Activated CD4-positive, alpha-beta memory T cell treated with anti-CD3 and anti-CD28 coated beads for 36 hours (primary cell): ENCODE measurements around the gene PLXNA2. TPM values are rescaled to one million over a fixed set of nuclear protein-coding genes. Genes with fewer than 3 reads are reported as not detected.

ENCODE experiments used
- CTCF ChIA-PET: fragments of 350-600 bp; sonication (Branson Sonifier 250); formaldehyde crosslinking; loops from one replicate; lab custom pipeline; 2021; ENCODE audit warnings: antibody characterized with exemption, inconsistent platforms; lab: Charles Lee
- POLR2A ChIA-PET: fragments of 350-600 bp; sonication (Branson Sonifier 250); formaldehyde crosslinking; loops from one replicate; lab custom pipeline; 2021; ENCODE audit warnings: antibody characterized with exemption; lab: Charles Lee
- DNase-seq: peaks from one replicate; pipeline ENCODE4 v3.0.0-alpha.2; 2020
- H3K27ac Mint-ChIP-seq: one replicate; pipeline ENCODE4 v1.8.0; 2021; ENCODE audit warnings: mixed read lengths
- H3K27me3 Mint-ChIP-seq: one replicate; pipeline ENCODE4 v1.8.0; 2021; ENCODE audit warnings: mixed read lengths
- H3K36me3 Mint-ChIP-seq: one replicate; pipeline ENCODE4 v1.8.0; 2021; ENCODE audit warnings: mixed read lengths
- H3K4me1 Mint-ChIP-seq: one replicate; pipeline ENCODE4 v1.8.0; 2021; ENCODE audit warnings: low read depth, mixed read lengths
- H3K4me3 Mint-ChIP-seq: one replicate; pipeline ENCODE4 v1.8.0; 2021; ENCODE audit warnings: mild to moderate bottlenecking, mixed read lengths
- H3K9me3 Mint-ChIP-seq: one replicate; pipeline ENCODE4 v1.8.0; 2021; ENCODE audit warnings: mixed read lengths
- intact Hi-C: fragments of 100-400 bp; cut with micrococcal nuclease; formaldehyde crosslinking; loops from one replicate; pipeline ENCODE4 v1.15.1; 2023
- total RNA-seq, 2 experiments: library from RNA; stranded (reverse); gene quantifications; one replicate each; pipeline ENCODE4 v1.2.3, GENCODE V29; 2021

The PLXNA2 gene
- total RNA-seq, 2 experiments from 2014 or later: 0.29 to 0.34 TPM

DNA sequence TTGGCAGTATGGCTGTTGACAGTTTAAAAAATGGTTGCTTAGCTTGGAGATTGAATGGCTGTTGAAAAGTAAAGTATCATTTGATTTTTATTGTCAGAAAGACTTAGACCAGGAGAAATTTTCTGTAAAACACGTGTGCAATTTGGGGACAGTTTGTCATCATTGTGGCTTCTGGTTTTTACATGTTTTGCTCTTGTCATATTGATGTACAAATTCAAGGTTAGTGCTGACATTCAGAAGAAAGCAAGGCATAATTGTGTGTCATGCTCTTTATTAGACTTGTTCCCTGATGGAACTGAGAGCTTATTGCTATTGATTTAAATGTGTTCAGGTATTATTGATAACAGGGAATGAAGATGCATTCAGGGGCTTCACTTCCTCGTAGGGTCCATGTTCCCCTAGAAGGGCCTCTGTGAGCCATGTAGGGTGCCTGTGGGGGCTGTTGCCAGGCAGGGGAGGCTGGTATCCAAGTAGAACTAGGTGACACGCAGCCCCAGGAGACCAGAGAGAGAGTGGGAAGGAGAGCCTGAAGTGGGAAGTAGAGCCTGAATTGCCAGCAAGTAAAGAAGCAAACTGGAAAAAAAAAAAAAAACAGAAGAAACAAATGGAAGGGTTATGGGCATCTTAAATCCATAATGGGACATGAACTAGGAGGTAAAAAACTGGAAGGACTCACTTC is 32.7 kb upstream of the PLXNA2 start:
- H3K27me3 Mint-ChIP-seq: peaks cover 17% of the 10 kb centered on the region
- H3K27ac Mint-ChIP-seq: no peak overlapping the region
- intact Hi-C loops: no loop called here

DNA sequence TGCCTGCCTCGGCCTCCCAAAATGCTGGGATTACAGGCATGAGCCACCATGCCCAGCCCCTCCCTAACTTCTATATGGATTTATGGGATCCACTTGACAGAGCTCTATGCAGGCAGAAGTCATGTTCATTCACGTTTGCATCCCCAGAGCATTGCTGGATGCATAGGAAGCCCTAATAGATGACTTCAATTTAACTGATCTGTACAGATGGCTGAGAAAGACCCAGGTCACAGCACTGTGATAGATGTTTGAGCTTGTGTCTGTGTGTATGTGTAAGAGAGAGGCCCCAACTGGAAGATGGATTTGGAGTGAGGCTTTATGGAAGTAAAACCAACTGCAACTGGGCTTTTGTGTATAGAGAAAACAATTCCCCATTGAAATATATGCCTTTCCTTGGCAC is 30.9 kb upstream of the PLXNA2 start:
- CTCF ChIA-PET: no interaction called here
- intact Hi-C loops: no loop called here
- Mint-ChIP-seq H3K4me1 (no peaks in the 10 kb centered on the region), H3K27ac (no peak overlapping the region), H3K36me3 (no peaks in the 10 kb centered on the region), H3K9me3 (no peaks in the 10 kb centered on the region), H3K27me3 (peaks cover 25% of the 10 kb centered on the region), H3K4me3 (no peak overlapping the region)
- no peak for DNase-seq
- POLR2A ChIA-PET: no interaction called here

More for the DNA sequence above, 32.7 kb upstream of the PLXNA2 start:
- Mint-ChIP-seq H3K4me3 (no peak overlapping the region), H3K36me3 (no peaks in the 10 kb centered on the region), H3K9me3 (no peaks in the 10 kb centered on the region), H3K4me1 (no peaks in the 10 kb centered on the region)
- DNase-seq: no peak
- ChIA-PET POLR2A (no interaction called here), CTCF (no interaction called here)

DNA sequence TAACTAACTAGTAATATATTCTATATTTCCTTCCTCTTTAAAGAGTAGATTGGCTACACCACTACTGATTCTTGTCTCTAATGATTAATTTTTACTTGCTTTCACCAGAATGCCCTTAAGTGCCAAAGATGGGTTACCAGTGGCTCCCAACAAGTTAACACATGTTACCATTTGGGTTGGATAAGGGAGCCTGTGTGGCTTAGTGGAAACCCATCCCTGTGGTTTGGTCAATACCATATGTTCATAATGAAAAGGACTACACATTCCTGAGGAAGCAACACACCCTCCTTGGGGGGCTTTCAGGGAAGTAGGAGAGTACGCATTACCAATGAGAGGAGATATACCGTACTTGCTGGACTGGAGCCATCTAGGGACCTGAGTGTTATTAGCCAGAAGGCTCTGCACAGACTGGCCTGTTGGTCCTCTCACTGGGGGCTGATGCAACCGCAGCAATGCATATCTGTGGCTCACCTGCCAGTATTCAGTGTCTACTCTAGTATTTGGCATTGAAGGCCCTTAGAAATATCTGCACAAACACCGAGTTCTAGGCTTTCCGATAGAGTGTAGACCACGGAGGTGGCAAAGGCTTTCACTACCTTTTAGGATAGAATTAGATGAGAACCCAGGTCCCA is 29.3 kb upstream of the PLXNA2 start:
- H3K27ac Mint-ChIP-seq: no peak overlapping the region
- H3K4me1 Mint-ChIP-seq: no peaks in the 10 kb centered on the region
- intact Hi-C loops: no loop called here
- ChIA-PET CTCF (no interaction called here), POLR2A (no interaction called here)
- no peaks in the 10 kb centered on the region for H3K9me3 Mint-ChIP-seq
- no peak overlapping the region for H3K4me3 Mint-ChIP-seq
- H3K36me3 Mint-ChIP-seq: no peaks in the 10 kb centered on the region
- no peak for DNase-seq
- peaks cover 38% of the 10 kb centered on the region for H3K27me3 Mint-ChIP-seq

DNA sequence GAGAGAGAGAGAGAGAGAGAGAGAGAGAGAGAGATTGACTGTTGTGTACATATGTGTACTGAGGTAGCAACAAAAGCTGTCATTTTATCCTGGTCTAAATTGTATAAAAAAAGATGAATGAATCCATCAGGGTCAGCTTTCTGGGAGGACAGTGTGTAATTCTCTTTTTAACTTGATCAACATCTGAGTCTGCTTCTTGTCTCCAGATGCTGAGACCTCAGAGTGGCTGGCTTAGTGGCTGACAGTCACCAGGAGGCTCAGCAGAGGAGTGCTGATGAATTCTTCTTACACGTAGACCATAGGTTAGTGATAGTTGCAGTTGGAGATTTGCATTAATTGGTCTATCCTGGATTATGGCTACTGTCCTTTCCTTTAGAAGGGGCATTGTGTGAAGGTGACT is 28.5 kb upstream of the PLXNA2 start:
- H3K4me3 Mint-ChIP-seq: no peak overlapping the region
- H3K9me3 Mint-ChIP-seq: no peaks in the 10 kb centered on the region
- DNase-seq: no peak
- H3K27ac Mint-ChIP-seq: no peak overlapping the region
- POLR2A ChIA-PET: interaction anchor here (0.6 kb wide), 1 partner anchor 237 kb away, joined by 3 read pairs; no protein-coding TSS in a partner anchor
- intact Hi-C loops: no loop called here
- CTCF ChIA-PET: no interaction called here
- no peaks in the 10 kb centered on the region for H3K4me1 Mint-ChIP-seq
- H3K36me3 Mint-ChIP-seq: no peaks in the 10 kb centered on the region
- peaks cover 44% of the 10 kb centered on the region for H3K27me3 Mint-ChIP-seq

DNA sequence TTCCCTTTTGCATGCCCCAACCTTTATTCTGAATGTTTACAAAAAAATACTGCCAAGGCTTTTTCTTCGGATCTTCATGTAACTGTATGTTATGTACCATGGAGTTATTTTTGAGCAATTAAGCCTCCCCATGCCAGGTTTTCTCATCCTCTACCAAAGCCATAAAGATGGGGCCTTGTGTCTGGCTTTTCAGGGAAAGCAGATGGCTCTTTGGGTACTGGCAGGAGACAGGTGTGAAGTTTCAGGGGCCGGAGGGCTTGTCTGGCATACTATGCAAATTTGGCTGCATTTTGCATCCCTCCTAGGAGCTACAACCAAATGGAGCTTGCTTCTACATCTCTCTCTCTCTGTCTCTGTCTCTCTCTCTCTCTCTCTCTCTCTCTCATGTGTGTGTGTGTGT is 28.1 kb upstream of the PLXNA2 start:
- H3K4me3 Mint-ChIP-seq: no peak overlapping the region
- intact Hi-C loops: no loop called here
- H3K27ac Mint-ChIP-seq: no peak overlapping the region
- H3K4me1 Mint-ChIP-seq: no peaks in the 10 kb centered on the region
- no peaks in the 10 kb centered on the region for H3K36me3 Mint-ChIP-seq
- POLR2A ChIA-PET: no interaction called here
- peaks cover 45% of the 10 kb centered on the region for H3K27me3 Mint-ChIP-seq
- no peak for DNase-seq
- no peaks in the 10 kb centered on the region for H3K9me3 Mint-ChIP-seq
- CTCF ChIA-PET: no interaction called here

DNA sequence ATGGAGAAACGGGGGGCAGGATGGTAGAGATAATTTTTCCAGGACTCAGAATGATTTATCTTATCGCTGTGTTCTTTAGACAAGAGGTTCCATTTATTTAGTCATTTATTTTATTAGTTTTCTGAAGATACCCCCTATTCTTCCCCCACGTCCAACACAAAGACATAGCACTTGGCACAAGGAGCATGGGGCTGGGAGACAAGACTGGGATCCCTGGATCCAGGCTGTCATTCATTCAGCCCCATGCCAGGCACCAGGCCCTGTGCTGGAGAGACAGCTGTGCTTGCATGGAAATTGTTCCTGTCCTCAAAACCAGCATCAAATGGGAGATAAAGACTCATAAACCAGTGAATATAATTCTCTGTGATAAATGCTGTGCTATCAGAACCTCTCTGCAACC is 27.1 kb upstream of the PLXNA2 start:
- POLR2A ChIA-PET: no interaction called here
- H3K9me3 Mint-ChIP-seq: no peaks in the 10 kb centered on the region
- H3K36me3 Mint-ChIP-seq: no peaks in the 10 kb centered on the region
- CTCF ChIA-PET: no interaction called here
- H3K4me1 Mint-ChIP-seq: no peaks in the 10 kb centered on the region
- no peak overlapping the region for H3K4me3 Mint-ChIP-seq
- no peak overlapping the region for H3K27ac Mint-ChIP-seq
- peaks cover 52% of the 10 kb centered on the region for H3K27me3 Mint-ChIP-seq
- no peak for DNase-seq
- intact Hi-C loops: no loop called here

DNA sequence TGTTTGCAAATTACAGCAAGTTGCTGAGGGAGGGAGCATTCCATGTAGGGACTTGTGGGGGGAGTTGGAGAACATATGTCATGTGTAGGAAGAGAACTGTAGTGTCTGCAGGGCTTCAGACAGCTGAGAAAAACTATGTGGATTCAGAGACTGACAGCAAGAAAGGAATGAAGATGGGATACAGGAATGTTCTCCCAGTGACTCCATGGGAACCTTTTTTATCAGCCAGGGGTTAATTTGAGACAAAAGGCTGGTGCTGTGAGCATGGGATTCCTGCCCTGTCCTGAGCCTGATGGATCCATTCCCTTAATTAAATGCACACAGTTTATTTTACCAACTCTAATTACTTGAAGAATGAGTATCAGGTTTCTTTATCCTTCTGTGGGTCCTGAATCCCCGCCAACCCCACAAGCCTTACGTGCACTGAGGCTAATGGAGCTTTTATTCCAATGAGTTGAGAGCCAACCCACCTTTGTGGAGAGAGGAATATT is 26.5 kb upstream of the PLXNA2 start:
- Mint-ChIP-seq H3K27ac (no peak overlapping the region), H3K4me3 (no peak overlapping the region), H3K27me3 (peaks cover 52% of the 10 kb centered on the region), H3K36me3 (no peaks in the 10 kb centered on the region), H3K4me1 (no peaks in the 10 kb centered on the region), H3K9me3 (no peaks in the 10 kb centered on the region)
- POLR2A ChIA-PET: no interaction called here
- DNase-seq: no peak
- CTCF ChIA-PET: no interaction called here
- intact Hi-C loops: no loop called here

DNA sequence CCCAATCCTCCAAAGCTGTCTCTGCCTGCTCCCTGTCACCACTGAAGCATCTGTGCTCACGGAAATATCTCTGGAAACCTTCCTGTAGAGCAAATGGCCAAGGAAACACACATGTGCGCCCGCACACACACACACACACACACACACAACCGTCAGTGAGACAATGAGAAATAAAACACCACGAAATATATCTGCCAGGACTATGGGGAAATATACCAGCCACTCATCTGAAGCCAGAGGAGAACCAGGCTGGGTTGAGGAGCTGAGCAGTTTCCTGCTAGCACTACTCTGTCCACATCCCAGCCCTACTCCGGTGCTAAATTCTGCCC is 25.1 kb upstream of the PLXNA2 start:
- ChIA-PET POLR2A (no interaction called here), CTCF (no interaction called here)
- peaks cover 52% of the 10 kb centered on the region for H3K27me3 Mint-ChIP-seq
- H3K4me1 Mint-ChIP-seq: no peaks in the 10 kb centered on the region
- H3K36me3 Mint-ChIP-seq: no peaks in the 10 kb centered on the region
- intact Hi-C loops: no loop called here
- H3K9me3 Mint-ChIP-seq: no peaks in the 10 kb centered on the region
- DNase-seq: no peak
- no peak overlapping the region for H3K4me3 Mint-ChIP-seq
- no peak overlapping the region for H3K27ac Mint-ChIP-seq

DNA sequence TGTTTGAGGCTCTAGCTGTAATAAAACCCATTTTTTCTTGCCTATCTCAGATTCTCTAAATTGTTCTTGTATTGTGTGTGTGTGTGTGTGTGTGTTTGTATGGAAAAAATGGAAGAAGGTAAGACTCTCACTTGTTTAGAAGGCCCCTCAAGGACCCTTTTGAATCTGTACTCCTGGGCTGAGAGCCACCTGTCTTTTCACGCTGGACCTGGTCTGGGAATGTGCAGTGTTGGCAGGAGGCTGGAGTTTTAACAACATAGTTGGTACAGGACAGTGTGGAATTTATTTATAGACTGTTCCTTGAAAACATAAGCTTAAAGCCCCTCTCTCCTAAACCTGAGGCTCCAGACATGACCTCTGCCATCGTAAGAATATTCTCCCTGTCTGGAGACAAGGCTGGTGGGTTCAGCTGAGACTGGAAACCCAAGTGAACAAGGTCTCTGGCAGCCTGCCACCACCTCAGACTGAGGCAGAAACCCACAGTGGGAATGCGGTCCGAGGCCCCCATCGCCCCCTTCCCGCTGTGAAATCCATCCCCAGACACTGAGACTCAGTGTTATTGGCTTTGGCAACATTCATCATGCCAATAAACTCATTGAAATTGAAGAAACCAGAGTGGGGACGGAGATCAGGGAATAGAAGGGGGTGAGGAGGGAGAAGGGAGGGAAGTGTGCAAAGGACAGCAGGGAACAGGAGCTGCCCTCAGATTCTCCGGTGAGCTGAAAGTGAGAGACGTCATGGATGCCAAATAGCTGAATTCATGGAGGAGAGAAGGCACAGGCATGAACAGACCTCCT is 24.6 kb upstream of the PLXNA2 start:
- H3K27ac Mint-ChIP-seq: no peak overlapping the region
- H3K4me3 Mint-ChIP-seq: no peak overlapping the region
- intact Hi-C loops: no loop called here
- POLR2A ChIA-PET: no interaction called here
- CTCF ChIA-PET: no interaction called here
- peaks cover 52% of the 10 kb centered on the region for H3K27me3 Mint-ChIP-seq
- no peaks in the 10 kb centered on the region for H3K4me1 Mint-ChIP-seq
- no peaks in the 10 kb centered on the region for H3K36me3 Mint-ChIP-seq
- DNase-seq: no peak
- H3K9me3 Mint-ChIP-seq: no peaks in the 10 kb centered on the region

DNA sequence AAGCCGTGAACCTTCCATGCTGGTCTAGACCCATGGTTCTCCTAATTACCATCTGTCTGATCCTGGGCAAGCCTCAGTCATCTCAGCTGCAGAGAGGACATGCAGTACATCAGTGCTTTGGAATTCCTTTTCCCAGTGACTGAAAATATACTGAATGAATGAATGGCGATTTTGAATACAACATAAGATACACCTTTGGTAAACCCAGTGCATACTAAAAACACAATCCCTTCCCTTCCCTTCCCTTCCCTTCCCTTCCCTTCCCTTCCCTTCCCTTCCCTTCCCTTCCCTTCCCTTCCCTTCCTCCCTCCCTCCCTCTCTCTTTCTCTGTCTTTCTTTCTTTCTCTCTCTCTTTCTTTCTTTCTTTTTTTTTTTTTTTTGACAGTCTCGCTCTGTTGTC is 21.3 kb upstream of the PLXNA2 start:
- ChIA-PET POLR2A (no interaction called here), CTCF (no interaction called here)
- intact Hi-C loops: no loop called here
- no peaks in the 10 kb centered on the region for H3K9me3 Mint-ChIP-seq
- H3K27ac Mint-ChIP-seq: no peak overlapping the region
- H3K27me3 Mint-ChIP-seq: peaks cover 45% of the 10 kb centered on the region
- no peak overlapping the region for H3K4me3 Mint-ChIP-seq
- no peaks in the 10 kb centered on the region for H3K4me1 Mint-ChIP-seq
- DNase-seq: no peak
- no peaks in the 10 kb centered on the region for H3K36me3 Mint-ChIP-seq

DNA sequence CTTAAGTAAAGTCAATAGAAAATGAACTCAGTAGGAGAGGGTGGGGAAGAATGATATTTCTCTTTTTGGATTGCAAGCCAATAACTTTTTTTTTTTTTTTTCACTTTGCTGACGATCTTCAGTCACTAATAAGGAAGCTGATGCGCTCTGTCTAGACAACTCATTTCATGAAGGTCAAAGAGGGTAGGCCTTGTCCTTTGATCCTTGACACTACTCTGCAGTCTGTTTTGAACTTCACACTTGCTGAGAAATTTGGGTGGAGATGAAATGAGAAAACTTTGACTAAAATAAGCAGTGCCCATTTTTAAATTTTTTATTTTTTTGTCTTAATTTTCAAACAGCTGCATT is 20.9 kb upstream of the PLXNA2 start:
- no peaks in the 10 kb centered on the region for H3K9me3 Mint-ChIP-seq
- no peaks in the 10 kb centered on the region for H3K36me3 Mint-ChIP-seq
- DNase-seq: no peak
- CTCF ChIA-PET: interaction anchor here (1.5 kb wide), 1 partner anchor 21 kb away, joined by 3 read pairs; the partner anchor contains the start of gene PLXNA2
- H3K27me3 Mint-ChIP-seq: peaks cover 43% of the 10 kb centered on the region
- no peak overlapping the region for H3K27ac Mint-ChIP-seq
- intact Hi-C loops: no loop called here
- POLR2A ChIA-PET: no interaction called here
- no peaks in the 10 kb centered on the region for H3K4me1 Mint-ChIP-seq
- H3K4me3 Mint-ChIP-seq: no peak overlapping the region

DNA sequence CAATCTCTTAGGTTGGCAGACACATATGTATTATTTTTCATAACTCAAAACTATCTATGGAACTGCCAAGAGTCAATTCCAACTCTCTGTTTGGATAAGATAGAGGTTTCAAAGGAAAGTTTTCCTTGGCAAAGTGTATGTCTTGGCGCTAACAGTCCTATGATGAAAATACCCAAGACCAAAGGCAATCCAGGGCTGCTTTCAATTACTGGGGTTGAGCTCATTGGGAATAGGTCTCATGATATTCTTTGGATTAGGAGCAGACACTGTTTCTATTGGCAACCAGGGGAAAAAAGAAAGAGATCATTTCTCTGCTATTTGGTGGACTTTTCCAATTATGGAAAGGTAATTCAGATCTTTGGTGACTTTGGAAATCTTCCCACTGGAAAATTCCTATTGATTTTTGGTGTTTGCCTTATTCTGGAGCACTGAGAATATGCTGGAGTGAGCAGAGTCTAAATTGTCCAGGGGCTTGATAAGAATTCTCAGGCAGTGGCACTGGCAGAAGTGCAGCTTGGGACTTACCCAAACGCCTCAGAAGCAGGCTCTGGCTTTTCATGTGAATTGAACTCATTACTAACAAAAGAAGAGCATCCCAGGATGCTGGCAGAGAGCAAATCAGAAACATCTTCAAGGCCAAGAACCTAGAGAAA is 20.4 kb upstream of the PLXNA2 start:
- no peak for DNase-seq
- intact Hi-C loops: no loop called here
- no peaks in the 10 kb centered on the region for H3K4me1 Mint-ChIP-seq
- no peak overlapping the region for H3K27ac Mint-ChIP-seq
- no peak overlapping the region for H3K4me3 Mint-ChIP-seq
- H3K9me3 Mint-ChIP-seq: no peaks in the 10 kb centered on the region
- H3K27me3 Mint-ChIP-seq: peaks cover 40% of the 10 kb centered on the region
- CTCF ChIA-PET: interaction anchor here (1.5 kb wide), 1 partner anchor 20 kb away, joined by 3 read pairs; the partner anchor contains the start of gene PLXNA2
- POLR2A ChIA-PET: no interaction called here
- no peaks in the 10 kb centered on the region for H3K36me3 Mint-ChIP-seq
